Left ventricle myocardium inferior (tissue), 1 donor: ENCODE data around the gene ARSD. TPM values are rescaled to one million over a fixed set of nuclear protein-coding genes. Genes with fewer than 3 reads are reported as not detected.
"Not testable (repeated sequence)": the region's sequence is repeated elsewhere in the genome, so short reads cannot be mapped to it uniquely, and the experiment has no call there.

Experiments used
- DNase-seq: peaks from one replicate; pipeline ENCODE4 v3.0.0-alpha.2; 2020
- H3K27ac ChIP-seq: fragments of 200-600 bp; replicated peaks from 2 replicates; pipeline ENCODE4 v1.8.0; 2021
- H3K27me3 ChIP-seq: fragments of 200-600 bp; 2 replicates; pipeline ENCODE4 v1.8.0; 2021; ENCODE audit warnings: low read depth
- H3K36me3 ChIP-seq: fragments of 200-600 bp; 2 replicates; pipeline ENCODE4 v1.8.0; 2021
- H3K4me1 ChIP-seq: fragments of 200-600 bp; 2 replicates; pipeline ENCODE4 v1.8.0; 2021
- H3K4me3 ChIP-seq: fragments of 200-600 bp; 2 replicates; pipeline ENCODE4 v1.8.0; 2021; ENCODE audit warnings: mild to moderate bottlenecking, moderate library complexity
- H3K9me3 ChIP-seq: fragments of 200-600 bp; replicated peaks from 2 replicates; pipeline ENCODE4 v1.8.0; 2021
- CTCF ChIP-seq: fragments of 200-600 bp; IDR thresholded peaks from 2 replicates; pipeline ENCODE4 v1.8.0; 2021; ENCODE audit warnings: antibody characterized with exemption, mild to moderate bottlenecking, borderline replicate concordance
- intact Hi-C: fragments of 100-400 bp; cut with micrococcal nuclease; formaldehyde crosslinking; loops from one replicate; pipeline ENCODE4 v1.11.0; 2022
- total RNA-seq: library from RNA; stranded (reverse); fragmentation: NEBNext Ultra II Directional; extraction: Animal tissue kit (Norgen Biotek cat#: 25700); gene quantifications from one replicate; pipeline ENCODE4 v1.2.1, GENCODE V29; 2021
- donor health status: DM: no; HTN: yes; CAD: no; lungs with severe emphysema.

ARSD gene
- total RNA-seq, 1 donor from 2014 or later: 9.3 TPM

- Histone ChIP-seq H3K27me3 (no peaks in the 10 kb centered on the region), H3K9me3 (no peaks in the 10 kb centered on the region), H3K4me3 (no peak overlapping the region), H3K27ac (no peak overlapping the region), H3K36me3 (no peaks in the 10 kb centered on the region), H3K4me1 (no peaks in the 10 kb centered on the region)
- no peak for TF ChIP-seq CTCF
- no peak for DNase-seq
- intact Hi-C loops: no loop called here
Observed at GRCh38 chrX:2897311-2897689, 31.8 kb downstream of the ARSD start.

- no peak for TF ChIP-seq CTCF
- Histone ChIP-seq H3K4me1 (no peaks in the 10 kb centered on the region), H3K27ac (no peak overlapping the region), H3K9me3 (no peaks in the 10 kb centered on the region), H3K36me3 (no peaks in the 10 kb centered on the region), H3K27me3 (no peaks in the 10 kb centered on the region), H3K4me3 (no peak overlapping the region)
- intact Hi-C loops: no loop called here
- DNase-seq: no peak
Observed at GRCh38 chrX:2894885-2895292, 34.2 kb downstream of the ARSD start.

GRCh38 chrX:2892816-2893215 lies 36.3 kb downstream of the ARSD start:
- H3K4me1 ChIP-seq: no peaks in the 10 kb centered on the region
- intact Hi-C loops: no loop called here

GRCh38 chrX:2890536-2891460 lies 38.3 kb downstream of the ARSD start:
- intact Hi-C loops, H3K36me3 ChIP-seq, DNase-seq, H3K27ac ChIP-seq, H3K27me3 ChIP-seq, H3K9me3 ChIP-seq, H3K4me1 ChIP-seq, H3K4me3 ChIP-seq: not testable (repeated sequence)

More at GRCh38 chrX:2892816-2893215, 36.3 kb downstream of the ARSD start:
- DNase-seq: no peak
- H3K36me3 ChIP-seq: no peaks in the 10 kb centered on the region
- no peaks in the 10 kb centered on the region for H3K9me3 ChIP-seq
- no peak overlapping the region for H3K27ac ChIP-seq
- H3K4me3 ChIP-seq: no peak overlapping the region
- H3K27me3 ChIP-seq: no peaks in the 10 kb centered on the region
- TF ChIP-seq CTCF: no peak

GRCh38 chrX:2889706-2890490 lies 39.2 kb downstream of the ARSD start:
- H3K4me1 ChIP-seq, H3K36me3 ChIP-seq, H3K9me3 ChIP-seq, H3K27ac ChIP-seq, intact Hi-C loops, H3K27me3 ChIP-seq, DNase-seq: not testable (repeated sequence)
- peak; percentile 41 for TF ChIP-seq CTCF
- peak overlapping the region; percentile 60 for H3K4me3 ChIP-seq
